AG10803 (cell line): ENCODE results near the gene PAOX.
A peak's percentile ranks its signal among the peaks of the same experiment; 100 is the strongest.
"Not testable (repeated sequence)": the region's sequence is repeated elsewhere in the genome, so short reads cannot be mapped to it uniquely, and the experiment has no call there.

Experiments used
- DNase-seq: peaks from one replicate; pipeline ENCODE4 v3.0.0; 2010; ENCODE audit warnings: low read depth
- H3K4me3 ChIP-seq: 2 replicates; pipeline ENCODE4 v1.5.1; 2011; ENCODE audit warnings: mild to moderate bottlenecking, low read length, control low read depth
- CTCF ChIP-seq: conservative IDR thresholded peaks from 2 replicates; pipeline ENCODE4 v1.5.1; 2011; ENCODE audit warnings: mild to moderate bottlenecking, low read length, control low read depth, inconsistent platforms

The PAOX gene

GRCh38 chr10:133375357-133376115, 3.5 kb upstream of the PAOX start:
- no peak for TF ChIP-seq CTCF
- no peak overlapping the region for H3K4me3 ChIP-seq

GRCh38 chr10:133376183-133376582, 2.9 kb upstream of the PAOX start:
- not testable (repeated sequence) for H3K4me3 ChIP-seq, DNase-seq

More at GRCh38 chr10:133375357-133376115, 3.5 kb upstream of the PAOX start:
- no peak for DNase-seq

GRCh38 chr10:133377025-133377817, 1.8 kb upstream of the PAOX start:
- H3K4me3 ChIP-seq = no peak overlapping the region
- no peak for TF ChIP-seq CTCF
- no peak for DNase-seq

- no peak for DNase-seq
- no peak for TF ChIP-seq CTCF
- H3K4me3 ChIP-seq = peak overlapping the region; percentile 76
Measured at GRCh38 chr10:133377818-133378250, 1.2 kb upstream of the PAOX start.

- H3K4me3 ChIP-seq = peak overlapping the region; percentile 76
- DNase-seq = peak; percentile 34
- no peak for TF ChIP-seq CTCF
Measured at GRCh38 chr10:133378251-133379096, 588 bp upstream of the PAOX start.

GRCh38 chr10:133379801-133380666, 972 bp downstream of the PAOX start:
- no peak for TF ChIP-seq CTCF
- DNase-seq = no peak
- peak overlapping the region; percentile 59 for H3K4me3 ChIP-seq
